Measurements from ENCODE around the gene TPCN1.
"Not testable (repeated sequence)": the region's sequence is repeated elsewhere in the genome, so short reads cannot be mapped to it uniquely, and the experiment has no call there.

TPCN1 gene

GRCh38 chr12:113196990-113197389 lies 24.3 kb upstream of the TPCN1 start:
- DNase-seq (ENCODE audit: low read depth in 2 of 2) = peak; percentile 24 to 48

- DNase-seq (ENCODE audit: low read depth in 2 of 2) = no peak
Observed at GRCh38 chr12:113197518-113198077, 23.7 kb upstream of the TPCN1 start.

- DNase-seq (ENCODE audit: low read depth in 2 of 2) = no peak
Observed at GRCh38 chr12:113198296-113198695, 23.0 kb upstream of the TPCN1 start.

- DNase-seq (ENCODE audit: low read depth in 2 of 2) = no peak
Observed at GRCh38 chr12:113200021-113200797, 21.1 kb upstream of the TPCN1 start.

DNA sequence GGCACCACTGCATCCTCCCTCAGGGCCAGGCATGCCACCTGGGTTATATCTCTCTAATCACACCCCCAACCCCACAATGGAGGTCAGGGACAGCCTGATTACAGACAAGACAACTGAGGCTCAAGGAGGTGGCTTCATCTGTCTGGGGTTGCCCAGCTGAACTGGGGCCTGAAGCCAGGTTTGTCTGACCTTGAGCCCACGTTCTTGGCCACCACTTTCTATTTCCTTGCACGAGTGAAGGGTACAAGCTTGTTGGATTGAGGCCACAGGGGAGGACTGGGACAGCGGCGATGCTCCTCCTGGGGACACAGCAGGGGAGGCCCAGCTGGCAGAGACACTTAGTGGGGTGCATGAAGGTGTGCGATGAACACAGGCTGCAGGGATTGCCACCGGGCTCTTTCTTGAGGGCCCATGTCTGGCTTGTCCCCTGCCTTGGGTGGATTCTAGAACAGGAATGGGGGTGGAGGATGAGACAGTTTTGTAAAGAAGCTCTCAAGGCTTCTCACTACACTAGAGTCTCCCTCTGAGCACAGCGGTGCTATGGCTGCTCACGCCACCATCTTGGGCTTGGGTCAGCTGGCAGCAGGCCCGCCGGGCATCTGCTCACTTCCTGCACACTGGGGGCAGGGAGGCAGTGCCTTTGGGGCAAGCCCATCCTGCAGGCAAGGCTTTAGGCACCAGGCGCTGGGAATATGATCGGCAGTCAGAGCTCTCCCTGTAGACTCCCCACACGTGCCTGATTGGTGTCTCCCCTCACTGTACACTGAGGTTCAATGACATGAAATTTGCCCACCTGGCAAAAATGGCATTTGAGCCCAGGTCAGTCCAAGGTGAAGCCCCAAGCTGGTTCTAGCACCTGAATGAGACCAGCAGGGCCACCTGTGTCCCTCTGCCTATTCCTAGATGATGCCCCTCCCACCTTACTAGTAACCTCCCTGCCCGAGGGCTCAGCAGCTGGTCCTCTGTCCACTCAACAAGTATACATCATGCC lies 19.8 kb upstream of the TPCN1 start:
- no peak for DNase-seq (ENCODE audit: low read depth in 2 of 2)

- DNase-seq (ENCODE audit: low read depth in 2 of 2) = no peak
Observed at GRCh38 chr12:113202300-113203075, 18.8 kb upstream of the TPCN1 start.

- DNase-seq (ENCODE audit: low read depth in 2 of 2) = no peak
Observed at GRCh38 chr12:113203852-113204760, 17.2 kb upstream of the TPCN1 start.

DNA sequence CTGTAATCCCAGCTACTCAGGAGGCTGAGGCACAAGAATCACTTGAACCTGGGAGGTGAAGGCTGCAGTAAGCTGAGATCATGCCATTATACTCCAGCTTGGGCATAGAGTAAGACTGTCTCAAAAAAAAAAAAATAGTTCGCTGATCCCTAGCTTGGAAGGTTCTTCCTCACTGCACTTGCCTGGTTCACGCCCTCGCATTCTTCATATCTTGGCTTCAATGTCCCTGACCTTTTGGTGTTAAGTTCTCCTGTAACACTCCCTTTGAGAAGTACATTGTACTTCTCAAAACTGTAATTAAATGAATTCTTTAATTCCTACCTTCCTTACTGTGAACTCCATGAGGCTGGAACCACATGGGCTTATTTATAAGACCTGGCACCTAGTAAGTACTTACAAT lies 16.5 kb upstream of the TPCN1 start:
- no peak for DNase-seq (ENCODE audit: low read depth in 2 of 2)

- not testable (repeated sequence) for DNase-seq (ENCODE audit: low read depth in 2 of 2)
Observed at GRCh38 chr12:113206802-113207201, 14.5 kb upstream of the TPCN1 start.

GRCh38 chr12:113207613-113208040 lies 13.6 kb upstream of the TPCN1 start:
- no peak for DNase-seq (ENCODE audit: low read depth in 2 of 2)

- peak in 1 of 2 donors; percentile 51 for DNase-seq (ENCODE audit: low read depth in 2 of 2)
Observed at GRCh38 chr12:113208041-113208934, 13.0 kb upstream of the TPCN1 start.

- DNase-seq (ENCODE audit: low read depth in 2 of 2) = no peak
Observed at GRCh38 chr12:113211160-113211559, 10.1 kb upstream of the TPCN1 start.

- DNase-seq (ENCODE audit: low read depth in 2 of 2) = no peak
Observed at GRCh38 chr12:113214895-113215400, 6.3 kb upstream of the TPCN1 start.

DNA sequence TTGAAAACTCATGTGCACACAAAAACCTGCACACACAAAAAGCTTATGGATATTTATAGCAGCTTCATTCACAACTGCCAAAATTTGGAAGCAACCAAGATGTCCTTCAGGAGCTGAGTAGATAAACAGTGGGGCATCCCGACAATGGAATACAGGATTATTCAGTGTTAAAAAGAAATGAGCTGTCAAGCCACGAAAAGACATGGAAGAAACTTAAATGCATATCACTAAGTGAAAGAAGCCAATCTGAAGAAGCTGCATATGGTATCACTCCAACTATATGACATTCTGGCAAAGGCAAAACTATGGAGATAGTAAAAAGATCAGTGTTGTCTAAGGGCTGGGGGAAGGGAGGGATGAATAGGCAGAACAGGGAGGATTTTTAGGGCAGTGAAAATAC lies 5.2 kb upstream of the TPCN1 start:
- no peak for DNase-seq (ENCODE audit: low read depth in 2 of 2)

DNA sequence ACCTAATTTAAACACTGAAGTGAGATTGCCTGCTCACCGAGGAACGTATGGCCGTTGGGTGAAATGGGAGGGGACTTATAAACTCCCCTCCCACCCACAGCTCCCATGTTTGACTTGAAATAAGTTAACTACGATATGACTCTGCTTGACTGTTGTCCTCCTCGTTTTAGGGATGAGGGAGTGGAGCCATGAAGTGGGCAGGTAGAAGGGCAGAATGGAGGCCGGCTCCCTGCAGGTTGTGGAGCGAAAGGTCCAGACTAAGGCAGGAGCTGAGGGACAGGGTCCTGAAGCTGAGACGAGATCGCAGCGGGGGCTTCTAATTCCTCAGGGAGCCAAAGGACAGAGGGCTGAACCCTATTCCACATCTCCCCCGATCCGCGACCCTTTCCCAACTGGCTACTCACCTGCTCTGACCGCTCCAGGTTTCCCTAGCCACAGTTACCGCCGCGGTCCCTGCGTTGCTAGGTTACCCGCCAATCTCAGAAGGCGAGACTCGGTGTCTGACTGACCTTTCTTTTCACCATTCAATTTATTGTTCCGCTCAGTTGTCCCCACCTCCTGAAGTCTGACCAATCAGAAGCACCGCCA lies 577 bp upstream of the TPCN1 start:
- DNase-seq (ENCODE audit: low read depth in 2 of 2) = no peak

DNA sequence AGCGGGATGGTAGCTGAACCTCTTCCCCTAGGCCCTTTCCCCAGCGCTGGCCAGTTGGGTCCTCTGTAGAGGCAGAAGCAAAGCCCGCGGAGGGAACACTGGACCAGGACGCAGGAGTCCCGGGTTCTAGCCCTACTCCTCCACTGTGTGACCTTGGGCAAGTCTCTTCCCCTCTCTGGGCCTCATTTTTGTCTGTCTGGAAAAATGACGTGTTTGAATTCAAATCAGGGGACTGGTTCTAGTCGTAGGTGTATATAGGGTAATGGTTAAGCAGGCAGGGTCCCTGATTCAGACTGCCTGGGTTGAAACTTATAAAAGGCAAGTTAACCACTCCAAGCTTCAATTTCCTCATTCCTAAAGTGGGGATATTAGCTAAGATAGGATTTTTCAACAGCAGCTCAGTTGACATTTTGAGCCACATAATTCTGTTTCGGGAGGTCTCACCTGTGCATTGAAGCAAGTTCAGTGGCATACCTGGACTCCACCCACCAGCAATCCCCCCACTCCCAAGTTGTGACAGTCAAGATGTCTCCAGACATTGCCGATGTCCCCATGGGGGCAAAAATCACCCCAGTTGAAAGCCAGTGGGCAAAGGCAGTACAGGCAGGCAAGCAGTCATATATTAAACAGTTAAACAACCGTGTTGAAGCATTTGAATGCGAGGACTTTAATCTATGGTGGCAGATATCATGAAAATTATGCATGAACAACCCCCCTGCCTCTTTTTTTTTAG lies 899 bp downstream of the TPCN1 start:
- DNase-seq (ENCODE audit: low read depth in 2 of 2) = no peak

DNA sequence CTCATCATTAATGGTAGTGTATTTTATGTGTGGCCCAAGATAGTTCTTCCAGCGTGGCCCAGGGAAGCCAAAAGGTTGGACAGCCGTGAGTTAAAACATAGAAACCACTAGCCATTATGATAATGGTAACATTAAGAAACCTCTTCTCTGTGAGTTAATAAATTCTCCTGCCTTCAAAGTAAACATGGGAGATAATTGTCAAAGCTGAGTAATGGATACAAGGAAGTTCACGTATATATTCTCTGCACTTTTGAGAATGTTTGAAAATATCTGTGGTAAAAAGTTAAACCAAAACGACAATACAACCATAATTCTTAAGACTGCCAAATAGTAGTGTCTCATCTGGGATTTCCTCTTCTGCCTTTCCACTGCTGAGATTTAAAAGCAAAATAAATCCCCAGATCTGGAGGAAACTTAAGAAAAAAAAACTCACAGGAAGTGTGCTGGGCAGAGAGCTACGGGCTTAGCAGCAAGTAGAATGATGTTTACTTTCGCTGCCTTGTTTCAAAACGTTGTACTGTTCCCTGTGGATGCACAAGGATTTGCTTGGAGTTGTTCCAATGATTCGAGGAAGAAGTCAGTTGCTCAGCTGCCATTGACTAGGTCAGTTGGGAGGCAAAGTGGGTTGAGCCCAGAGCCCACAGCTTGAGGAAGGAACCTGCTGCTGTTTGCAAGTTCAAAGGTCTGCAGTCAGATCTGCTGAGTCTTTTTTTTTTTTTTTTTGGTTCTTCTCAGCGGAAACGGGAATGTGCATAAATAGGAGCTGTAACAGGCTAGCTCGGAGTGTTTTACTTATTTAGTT lies 1.7 kb downstream of the TPCN1 start:
- DNase-seq (ENCODE audit: low read depth in 2 of 2) = no peak

Measured in stimulated activated CD4-positive, alpha-beta T cell treated with anti-CD3 and anti-CD28 coated beads, Interleukin-4, amount 100 ng/mL, for 48 hours (primary cell).